CD4-positive, alpha-beta T cell (primary cell): Measurements from ENCODE around the gene PKNOX1. TPM values are rescaled to one million over a fixed set of nuclear protein-coding genes. Genes with fewer than 3 reads are reported as not detected.
"Not testable (repeated sequence)": the region's sequence is repeated elsewhere in the genome, so short reads cannot be mapped to it uniquely, and the experiment has no call there.

ENCODE experiments used
- ATAC-seq: fragments of 200-7000 bp; cut with Tn5 transposase; one replicate; pipeline ENCODE4 v1.10.0; 2022; ENCODE audit warnings: mild to moderate bottlenecking; ENCODE audit not compliant: poor library complexity
- CTCF ChIA-PET: fragments of 350-600 bp; sonication (Branson Sonifier 250); formaldehyde crosslinking; loops from one replicate; lab custom pipeline; 2021; ENCODE audit warnings: antibody characterized with exemption, inconsistent platforms; lab: Charles Lee
- POLR2A ChIA-PET: fragments of 350-600 bp; sonication (Branson Sonifier 250); formaldehyde crosslinking; loops from one replicate; lab custom pipeline; 2021; ENCODE audit warnings: antibody characterized with exemption, inconsistent platforms; lab: Charles Lee
- DNase-seq, 14 experiments: peaks; one replicate each; pipeline ENCODE4 v3.0.0-alpha.2; 2013 to 2020; ENCODE audit warnings: mixed read lengths in 2 of 14
- H3K27ac ChIP-seq, 2 donors: one replicate each; pipeline versions ENCODE4 v1.5.1 to v1.7.0; 2013; ENCODE audit warnings: low read length in 2 of 2, low read depth in 1 of 2, mild to moderate bottlenecking in 1 of 2
- H3K27me3 ChIP-seq, 2 experiments: 1 replicate in 1 of 2; 2 replicates in 1 of 2; pipeline versions ENCODE4 v1.6.1 to v1.7.0; 2013; ENCODE audit warnings: low read length in 2 of 2, control low read depth in 1 of 2, mild to moderate bottlenecking in 1 of 2, moderate library complexity in 1 of 2; ENCODE audit not compliant: insufficient read depth in 2 of 2, control insufficient read depth in 1 of 2
- H3K36me3 ChIP-seq: one replicate; pipeline ENCODE4 v1.6.1; 2013; ENCODE audit warnings: low read length, control low read depth; ENCODE audit not compliant: insufficient read depth
- H3K4me1 ChIP-seq: one replicate; pipeline ENCODE4 v1.6.1; 2013; ENCODE audit warnings: low read length, control low read depth; ENCODE audit not compliant: insufficient read depth
- H3K4me3 ChIP-seq: one replicate; pipeline ENCODE4 v1.5.1; 2013; ENCODE audit warnings: mild to moderate bottlenecking, low read length, moderate library complexity
- H3K9me3 ChIP-seq, 2 experiments: 1 replicate in 1 of 2; 2 replicates in 1 of 2; pipeline versions ENCODE4 v1.6.1 to v1.7.0; 2013; ENCODE audit warnings: low read length in 2 of 2, mild to moderate bottlenecking in 2 of 2, control low read depth in 1 of 2, moderate library complexity in 1 of 2; ENCODE audit not compliant: control insufficient read depth in 1 of 2, insufficient read depth in 1 of 2
- H3K27ac Mint-ChIP-seq: one replicate; pipeline ENCODE4 v1.8.0; 2020; ENCODE audit warnings: mixed read lengths
- H3K27me3 Mint-ChIP-seq: one replicate; pipeline ENCODE4 v1.8.0; 2021; ENCODE audit warnings: mixed read lengths
- H3K36me3 Mint-ChIP-seq: one replicate; pipeline ENCODE4 v1.8.0; 2021; ENCODE audit warnings: low read depth, mixed read lengths
- H3K4me1 Mint-ChIP-seq: one replicate; pipeline ENCODE4 v1.8.0; 2021; ENCODE audit warnings: low read depth, mixed read lengths
- H3K4me3 Mint-ChIP-seq: one replicate; pipeline ENCODE4 v1.8.0; 2020; ENCODE audit warnings: mild to moderate bottlenecking, mixed read lengths
- H3K9me3 Mint-ChIP-seq: one replicate; pipeline ENCODE4 v1.8.0; 2020; ENCODE audit warnings: mixed read lengths
- intact Hi-C, 2 experiments: fragments of 100-400 bp; cut with DNase I in 1 of 2; cut with micrococcal nuclease in 1 of 2; formaldehyde crosslinking; loops; one replicate each; pipeline versions ENCODE4 v1.15.1 to v1.9.0; 2023 to 2025; cut with DNase I, micrococcal nuclease
- total RNA-seq, 174 experiments: library from RNA in 2 of 174; stranded (reverse) in 2 of 174; gene quantifications; one replicate each; pipeline ENCODE4 v1.2.3 and lab custom pipeline; 2021 to 2026

PKNOX1 gene
- total RNA-seq, 2 experiments from 2014 or later, result 10.3 TPM

DNA sequence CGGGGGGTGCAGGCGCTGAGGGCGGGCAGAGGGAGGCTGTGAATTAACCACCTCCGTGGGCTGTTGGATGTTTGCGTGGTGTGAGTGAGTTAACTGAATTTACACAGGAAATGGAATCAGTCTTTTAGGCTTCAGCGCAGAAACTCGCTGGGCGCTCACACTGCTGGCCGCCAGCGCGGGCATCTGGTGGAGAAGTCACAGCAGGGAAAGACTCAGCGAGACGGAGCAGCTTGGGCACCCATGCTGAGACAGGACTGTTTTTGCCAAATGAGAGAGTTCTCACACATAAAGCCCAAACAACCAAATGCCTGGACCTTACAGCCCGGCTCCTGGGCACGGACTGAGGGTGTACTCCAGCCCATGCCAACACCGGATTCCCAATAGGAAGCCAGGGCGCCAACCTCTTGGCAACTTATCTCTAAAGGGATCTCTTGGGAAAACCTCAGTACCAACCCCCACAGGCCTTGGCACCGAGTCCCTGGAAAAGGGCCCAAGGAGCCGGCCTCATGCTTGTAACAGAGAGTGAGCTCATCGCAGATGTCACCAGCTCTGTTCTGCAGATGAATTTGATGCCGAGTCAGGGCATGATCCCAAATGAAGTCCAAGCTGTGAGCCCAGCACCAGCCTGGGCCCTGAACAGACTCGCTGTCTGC lies 90.0 kb downstream of the PKNOX1 start:
- ATAC-seq, H3K9me3 Mint-ChIP-seq, CTCF ChIA-PET, H3K4me1 Mint-ChIP-seq, H3K27me3 Mint-ChIP-seq, H3K36me3 Mint-ChIP-seq, H3K27ac ChIP-seq, POLR2A ChIA-PET, H3K4me3 ChIP-seq, H3K9me3 ChIP-seq, H3K27me3 ChIP-seq, H3K4me1 ChIP-seq, H3K36me3 ChIP-seq, H3K4me3 Mint-ChIP-seq, intact Hi-C loops, H3K27ac Mint-ChIP-seq, DNase-seq: not testable (repeated sequence)

DNA sequence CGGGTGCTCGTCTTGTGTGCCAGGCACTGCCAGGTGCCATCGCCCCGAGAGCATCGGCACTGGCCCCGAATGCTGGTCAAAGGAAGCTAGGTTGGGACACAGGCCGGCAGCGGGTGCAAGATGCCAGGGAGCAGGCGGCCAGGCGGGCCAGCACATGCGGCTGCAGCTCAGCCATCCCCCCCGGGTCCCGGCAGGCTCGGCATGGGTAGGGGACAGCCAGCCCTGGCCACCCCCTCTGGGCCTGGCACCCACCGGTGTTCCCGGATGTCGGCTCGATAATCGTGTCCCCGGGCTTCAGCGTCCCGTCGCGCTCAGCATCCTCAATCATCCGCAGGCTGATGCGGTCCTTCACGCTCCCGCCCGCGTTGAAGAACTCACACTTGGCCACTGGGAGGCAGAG lies 91.6 kb downstream of the PKNOX1 start:
- DNase-seq, H3K27ac ChIP-seq, H3K4me3 Mint-ChIP-seq, H3K27ac Mint-ChIP-seq, H3K9me3 Mint-ChIP-seq, ATAC-seq, intact Hi-C loops, H3K36me3 Mint-ChIP-seq, H3K27me3 ChIP-seq, H3K4me1 ChIP-seq, POLR2A ChIA-PET, H3K36me3 ChIP-seq, H3K27me3 Mint-ChIP-seq, CTCF ChIA-PET, H3K4me1 Mint-ChIP-seq, H3K4me3 ChIP-seq, H3K9me3 ChIP-seq: not testable (repeated sequence)

DNA sequence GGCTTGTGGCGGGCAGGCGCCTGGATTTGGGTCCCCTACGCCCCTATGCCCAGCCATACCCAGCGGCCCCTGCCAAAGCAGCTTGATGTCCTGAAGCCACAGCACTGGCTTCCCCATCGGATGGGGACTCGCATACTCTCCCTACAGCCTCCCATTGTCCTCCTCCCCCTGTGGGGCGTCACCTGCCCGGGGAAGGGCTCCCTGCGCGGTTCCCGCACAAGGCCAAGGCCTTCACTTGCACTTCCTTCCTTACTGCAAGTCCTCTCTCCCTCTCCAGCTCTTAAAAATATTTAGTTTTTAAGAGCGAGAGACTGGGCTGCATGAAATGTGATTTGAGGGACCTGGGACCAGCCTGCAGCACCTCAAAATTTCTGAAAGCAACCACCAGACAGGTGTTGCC lies 92.3 kb downstream of the PKNOX1 start:
- peak in 1 of 14 experiments; percentile 12 for DNase-seq
- H3K27ac ChIP-seq, CTCF ChIA-PET, H3K9me3 ChIP-seq, H3K27me3 ChIP-seq, ATAC-seq, POLR2A ChIA-PET, H3K27ac Mint-ChIP-seq, H3K27me3 Mint-ChIP-seq, H3K36me3 ChIP-seq, H3K4me1 ChIP-seq, H3K9me3 Mint-ChIP-seq, intact Hi-C loops, H3K4me1 Mint-ChIP-seq, H3K4me3 Mint-ChIP-seq, H3K4me3 ChIP-seq, H3K36me3 Mint-ChIP-seq: not testable (repeated sequence)

DNA sequence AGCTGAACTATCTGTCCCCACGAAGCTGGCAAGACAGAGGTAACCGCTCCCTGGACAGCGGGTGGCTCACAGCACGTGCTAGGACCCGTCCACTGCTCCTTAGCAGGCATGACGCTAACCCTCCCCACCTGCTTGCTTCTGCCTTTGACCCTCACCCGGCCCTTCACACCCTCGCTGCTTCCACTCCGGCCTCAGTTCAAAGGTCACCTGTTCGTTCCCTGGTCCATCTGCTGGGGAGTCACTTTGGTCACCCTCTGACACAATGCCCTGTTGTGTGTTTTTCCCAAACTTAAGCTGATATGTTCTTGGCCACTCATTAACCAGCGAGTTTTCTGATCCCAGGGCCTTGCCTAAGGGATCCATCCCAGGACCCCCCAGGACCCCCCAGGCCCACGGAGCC lies 93.7 kb downstream of the PKNOX1 start:
- DNase-seq, H3K9me3 ChIP-seq, H3K4me1 Mint-ChIP-seq, H3K4me1 ChIP-seq, H3K27me3 Mint-ChIP-seq, ATAC-seq, H3K36me3 ChIP-seq, H3K36me3 Mint-ChIP-seq, H3K27ac ChIP-seq, POLR2A ChIA-PET, H3K27ac Mint-ChIP-seq, H3K4me3 Mint-ChIP-seq, H3K9me3 Mint-ChIP-seq, H3K4me3 ChIP-seq, CTCF ChIA-PET, intact Hi-C loops, H3K27me3 ChIP-seq: not testable (repeated sequence)

DNA sequence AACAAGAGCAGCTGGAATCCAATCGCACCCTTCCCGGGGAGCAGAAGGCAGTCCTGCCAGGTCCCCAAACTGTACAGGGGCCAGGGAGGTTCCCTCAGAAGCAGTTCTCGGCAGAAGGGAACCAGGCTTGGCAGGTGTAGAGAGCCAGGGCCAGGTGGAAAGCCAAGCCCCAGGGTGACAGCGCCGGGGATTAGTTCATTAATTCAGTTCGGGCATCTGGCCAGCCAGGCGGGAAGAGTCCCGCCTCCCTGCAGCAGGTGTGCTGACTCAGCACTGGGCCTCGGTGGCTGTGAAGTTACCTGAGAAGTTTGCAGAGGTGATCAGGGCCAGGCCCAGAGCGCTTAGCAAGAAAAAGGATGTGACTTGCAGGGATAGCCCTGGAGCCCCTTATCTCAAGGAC lies 95.3 kb downstream of the PKNOX1 start:
- H3K27me3 ChIP-seq, intact Hi-C loops, H3K27me3 Mint-ChIP-seq, DNase-seq, H3K4me3 ChIP-seq, H3K27ac Mint-ChIP-seq, H3K4me1 ChIP-seq, H3K4me3 Mint-ChIP-seq, H3K27ac ChIP-seq, CTCF ChIA-PET, H3K4me1 Mint-ChIP-seq, H3K36me3 ChIP-seq, ATAC-seq, H3K36me3 Mint-ChIP-seq, H3K9me3 ChIP-seq, POLR2A ChIA-PET, H3K9me3 Mint-ChIP-seq: not testable (repeated sequence)

DNA sequence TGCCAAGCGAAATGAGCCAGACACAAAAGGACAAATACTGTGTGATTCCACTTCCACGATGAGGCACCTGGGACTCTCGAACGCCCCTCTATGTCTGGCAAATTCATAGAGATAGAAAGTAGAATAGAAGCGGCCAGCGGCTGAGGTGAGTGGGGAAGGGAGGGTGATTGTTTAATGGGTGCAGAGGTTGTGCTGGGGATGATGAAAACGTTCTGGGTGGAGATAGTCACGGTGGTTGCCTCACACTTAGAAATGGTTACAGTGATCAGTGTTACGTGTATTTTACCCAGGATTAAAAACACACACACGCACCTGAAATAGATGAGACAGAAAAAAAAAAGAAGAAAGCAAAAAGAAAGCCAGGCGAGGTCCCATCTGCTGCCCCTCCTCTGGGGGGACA lies 98.4 kb downstream of the PKNOX1 start:
- H3K27me3 ChIP-seq, ATAC-seq, intact Hi-C loops, H3K27ac ChIP-seq, DNase-seq, CTCF ChIA-PET, POLR2A ChIA-PET, H3K36me3 ChIP-seq, H3K9me3 ChIP-seq, H3K4me3 Mint-ChIP-seq, H3K4me1 Mint-ChIP-seq, H3K9me3 Mint-ChIP-seq, H3K27ac Mint-ChIP-seq, H3K4me3 ChIP-seq, H3K27me3 Mint-ChIP-seq, H3K36me3 Mint-ChIP-seq, H3K4me1 ChIP-seq: not testable (repeated sequence)

DNA sequence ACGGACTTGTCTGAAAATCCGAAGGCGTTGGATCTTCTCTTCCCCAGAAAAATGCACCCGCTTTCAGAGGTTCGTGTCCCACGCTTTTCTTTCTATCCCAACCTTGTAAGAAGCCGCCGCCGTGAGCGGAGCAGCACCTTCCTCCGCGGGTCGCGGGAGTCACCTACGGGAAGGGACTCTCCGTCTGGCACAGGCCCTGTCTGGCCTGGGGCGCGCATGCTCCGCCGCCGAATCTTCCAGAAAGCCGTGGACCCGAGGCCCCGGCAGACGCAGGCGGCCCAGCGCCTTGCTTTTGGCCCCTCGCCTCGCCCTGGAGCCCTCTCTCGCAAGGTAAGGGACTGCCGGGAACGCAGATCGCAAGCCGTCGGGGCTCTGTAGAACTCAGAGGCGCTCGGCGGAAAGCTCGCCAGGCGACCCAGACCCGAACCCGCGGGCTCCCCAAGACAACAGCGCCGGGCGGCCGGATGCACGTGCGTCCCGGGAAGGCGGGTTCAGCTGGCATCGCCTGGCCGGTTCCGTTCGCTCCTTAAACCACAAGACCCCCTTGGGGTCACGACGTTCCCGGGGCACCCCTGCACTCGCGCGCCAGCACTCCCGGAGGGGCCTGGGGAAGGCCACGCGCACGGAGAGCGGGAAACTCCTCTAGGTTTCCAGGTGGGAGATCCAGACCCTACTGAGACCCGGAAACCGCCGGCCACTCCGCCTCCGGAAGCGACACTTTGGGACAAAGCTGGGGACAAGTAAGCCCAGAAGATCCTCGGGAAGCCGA lies 100.2 kb downstream of the PKNOX1 start:
- H3K36me3 Mint-ChIP-seq, H3K9me3 Mint-ChIP-seq, CTCF ChIA-PET, H3K27ac Mint-ChIP-seq, DNase-seq, H3K4me3 ChIP-seq, ATAC-seq, H3K27me3 ChIP-seq, H3K4me1 ChIP-seq, H3K4me3 Mint-ChIP-seq, intact Hi-C loops, POLR2A ChIA-PET, H3K27me3 Mint-ChIP-seq, H3K36me3 ChIP-seq, H3K27ac ChIP-seq, H3K4me1 Mint-ChIP-seq, H3K9me3 ChIP-seq: not testable (repeated sequence)
